CD14-positive monocyte (primary cell): Measurements from ENCODE around the gene LAT. TPM values are rescaled to one million over a fixed set of nuclear protein-coding genes. Genes with fewer than 3 reads are reported as not detected.

Source experiments
- DNase-seq, 3 donors: peaks; one replicate each; pipeline ENCODE4 v3.0.0-alpha.2; 2011 to 2022
- H2AFZ ChIP-seq: 2 replicates; pipeline ENCODE4 v1.6.0; 2012; ENCODE audit warnings: mild to moderate bottlenecking, low read depth, low read length, inconsistent platforms; ENCODE audit not compliant: insufficient read depth, poor library complexity, severe bottlenecking
- H3K27ac ChIP-seq, 2 donors: 1 replicate in 1 of 2; 2 replicates in 1 of 2; pipeline ENCODE4 v1.5.1; 2012 to 2013; ENCODE audit warnings: low read length in 2 of 2, control low read depth in 1 of 2, inconsistent platforms in 1 of 2, low read depth in 1 of 2, mild to moderate bottlenecking in 1 of 2
- H3K27me3 ChIP-seq, 2 donors: one replicate each; pipeline versions ENCODE4 v1.6.0 to v1.6.1; 2011 to 2013; ENCODE audit warnings: low read length in 2 of 2; ENCODE audit not compliant: control insufficient read depth in 2 of 2, insufficient read depth in 2 of 2
- H3K36me3 ChIP-seq, 2 donors: replicated peaks in 1 of 2; 1 replicate in 1 of 2; 2 replicates in 1 of 2; pipeline versions ENCODE4 v1.5.1 to v1.6.1; 2012 to 2013; ENCODE audit warnings: low read length in 2 of 2, control low read depth in 1 of 2, inconsistent platforms in 1 of 2, mild to moderate bottlenecking in 1 of 2; ENCODE audit not compliant: insufficient read depth in 2 of 2, control insufficient read depth in 1 of 2
- H3K4me1 ChIP-seq, 2 donors: 1 replicate in 1 of 2; 2 replicates in 1 of 2; pipeline versions ENCODE4 v1.5.1 to v1.6.1; 2012 to 2013; ENCODE audit warnings: low read length in 2 of 2, control low read depth in 1 of 2, inconsistent platforms in 1 of 2, mild to moderate bottlenecking in 1 of 2, moderate library complexity in 1 of 2; ENCODE audit not compliant: insufficient read depth in 2 of 2, control insufficient read depth in 1 of 2
- H3K4me2 ChIP-seq: replicated peaks from 2 replicates; pipeline ENCODE3; 2012; ENCODE audit warnings: low read length, moderate library complexity, mild to moderate bottlenecking; ENCODE audit not compliant: poor library complexity, severe bottlenecking; ENCODE audit errors: extremely low read depth
- H3K4me3 ChIP-seq, 3 experiments: fragments of 200-600 bp in 1 of 3; sonication (generic) in 1 of 3; replicated peaks in 1 of 3; 1 replicate in 2 of 3; 2 replicates in 1 of 3; pipeline ENCODE4 v1.5.1; 2011 to 2013; ENCODE audit warnings: low read length in 3 of 3, mild to moderate bottlenecking in 3 of 3, control low read depth in 2 of 3, low read depth in 2 of 3, inconsistent platforms in 1 of 3, moderate library complexity in 1 of 3
- H3K79me2 ChIP-seq: 2 replicates; pipeline ENCODE4 v1.6.0; 2012; ENCODE audit warnings: mild to moderate bottlenecking, control low read depth, inconsistent platforms, low read length, moderate library complexity; ENCODE audit not compliant: insufficient read depth
- H3K9ac ChIP-seq: 2 replicates; pipeline ENCODE4 v1.6.0; 2017; ENCODE audit warnings: low read length, mild to moderate bottlenecking; ENCODE audit not compliant: insufficient read depth, poor library complexity, severe bottlenecking
- H3K9me3 ChIP-seq, 2 donors: replicated peaks in 1 of 2; 1 replicate in 1 of 2; 2 replicates in 1 of 2; pipeline versions ENCODE4 v1.5.1 to v1.6.1; 2012 to 2013; ENCODE audit warnings: low read length in 2 of 2, control low read depth in 1 of 2; ENCODE audit not compliant: control insufficient read depth in 1 of 2, insufficient read depth in 1 of 2
- H4K20me1 ChIP-seq: 2 replicates; pipeline ENCODE4 v1.6.0; 2012; ENCODE audit warnings: mild to moderate bottlenecking, low read length, control low read depth, moderate library complexity; ENCODE audit not compliant: insufficient read depth
- H3K27ac Mint-ChIP-seq, 7 donors: one replicate each; pipeline ENCODE4 v1.8.0; 2020; ENCODE audit warnings: mild to moderate bottlenecking in 7 of 7, mixed read lengths in 7 of 7, moderate library complexity in 6 of 7, inconsistent platforms in 2 of 7
- H3K27me3 Mint-ChIP-seq, 3 donors: one replicate each; pipeline ENCODE4 v1.8.0; 2021 to 2022; ENCODE audit warnings: low read depth in 3 of 3, mild to moderate bottlenecking in 3 of 3, mixed read lengths in 3 of 3, moderate library complexity in 3 of 3, inconsistent platforms in 1 of 3
- H3K36me3 Mint-ChIP-seq, 2 donors: one replicate each; pipeline ENCODE4 v1.8.0; 2020; ENCODE audit warnings: mixed read lengths in 2 of 2, inconsistent platforms in 1 of 2, mild to moderate bottlenecking in 1 of 2
- H3K4me1 Mint-ChIP-seq: one replicate; pipeline ENCODE4 v1.8.0; 2020; ENCODE audit warnings: mild to moderate bottlenecking, mixed read lengths
- H3K4me3 Mint-ChIP-seq, 2 donors: one replicate each; pipeline ENCODE4 v1.8.0; 2020; ENCODE audit warnings: mild to moderate bottlenecking in 2 of 2, mixed read lengths in 2 of 2, moderate library complexity in 1 of 2
- H3K9me3 Mint-ChIP-seq, 7 donors: one replicate each; pipeline ENCODE4 v1.8.0; 2020 to 2022; ENCODE audit warnings: mixed read lengths in 7 of 7, mild to moderate bottlenecking in 6 of 7, moderate library complexity in 6 of 7, inconsistent platforms in 2 of 7
- CTCF ChIP-seq: fragments of 200-600 bp; IDR thresholded peaks from one replicate; pipeline ENCODE4 v1.8.0; 2022; ENCODE audit warnings: antibody characterized with exemption, mild to moderate bottlenecking
- WGBS: methylation state at CpG from one replicate; pipeline ENCODE4 v1.1.5; 2013; ENCODE audit warnings: missing lambda C conversion rate; ENCODE audit not compliant: insufficient coverage; 5-methylcytosine and 5-hydroxymethylcytosine counted together
- intact Hi-C, 2 donors: fragments of 100-400 bp; cut with micrococcal nuclease; formaldehyde crosslinking; loops; one replicate each; pipeline versions ENCODE4 v1.15.0 to v1.15.1; 2023
- polyA plus RNA-seq, 3 donors: library from polyadenylated mRNA; depleted of rRNA in 1 of 3; unstranded in 2 of 3; stranded (reverse) in 1 of 3; fragments of 300-500 nt in 2 of 3; fragments of >200 nt in 1 of 3; fragmentation: Illumina TruSeq in 2 of 3; gene quantifications; 1 replicate in 2 of 3; 2 replicates in 1 of 3; pipeline ENCODE4 v1.2.3, GENCODE V29; 2012 to 2021

The LAT gene
- polyA plus RNA-seq, 3 donors = 1.5 to 25.2 (median 1.9) TPM

DNA sequence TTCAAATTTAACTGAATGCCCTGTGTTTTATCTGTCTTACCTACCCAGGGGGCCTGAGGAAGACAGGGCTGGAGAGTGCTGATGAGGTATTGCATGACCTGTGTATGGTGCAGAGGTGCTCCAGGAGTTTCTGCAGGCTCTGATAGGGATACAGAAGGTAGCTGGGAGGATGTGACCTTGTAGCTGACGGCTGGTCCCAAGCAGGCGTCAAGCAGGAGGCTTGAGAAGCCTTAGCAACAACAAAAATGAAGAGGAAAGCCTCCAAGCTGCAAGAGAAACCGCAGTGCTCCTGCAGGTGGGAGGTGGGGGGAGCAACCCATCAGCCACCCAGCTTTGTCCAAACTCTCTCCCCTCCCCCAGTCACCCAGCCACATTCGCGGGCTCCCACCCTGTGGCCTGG lies 40.4 kb downstream of the LAT start:
- Histone ChIP-seq H2AFZ (no peak overlapping the region), H3K4me3 (no peak overlapping the region), H3K9ac (no peak overlapping the region), H3K9me3 (no peaks in the 10 kb centered on the region), H3K4me1 (peaks cover 0 to 5% of the 10 kb centered on the region in 2 donors), H3K4me2 (no peak overlapping the region), H3K79me2 (no peaks in the 10 kb centered on the region), H4K20me1 (no peaks in the 10 kb centered on the region), H3K36me3 (no peaks in the 10 kb centered on the region), H3K27me3 (no peaks in the 10 kb centered on the region), H3K27ac (no peak overlapping the region)
- no CpG with 5 or more reads among the region's 5 CpGs for WGBS
- no peak for TF ChIP-seq CTCF
- Mint-ChIP-seq H3K27me3 (peaks cover 6 to 8% (median 7%) of the 10 kb centered on the region in 3 donors), H3K9me3 (no peaks in the 10 kb centered on the region), H3K4me1 (peaks cover 9% of the 10 kb centered on the region), H3K27ac (no peak overlapping the region), H3K36me3 (no peaks in the 10 kb centered on the region), H3K4me3 (no peak overlapping the region)
- intact Hi-C loops = no loop called here
- no peak for DNase-seq

- Histone ChIP-seq H3K9me3 (no peaks in the 10 kb centered on the region), H3K27ac (no peak overlapping the region), H3K79me2 (no peaks in the 10 kb centered on the region), H3K4me1 (peaks cover 0 to 5% of the 10 kb centered on the region in 2 donors), H3K9ac (no peak overlapping the region), H3K36me3 (no peaks in the 10 kb centered on the region), H3K4me2 (no peak overlapping the region), H3K4me3 (no peak overlapping the region), H4K20me1 (no peaks in the 10 kb centered on the region), H3K27me3 (no peaks in the 10 kb centered on the region), H2AFZ (no peak overlapping the region)
- no peak overlapping the region for H3K4me3 Mint-ChIP-seq
- no peaks in the 10 kb centered on the region for H3K9me3 Mint-ChIP-seq
- no peak for TF ChIP-seq CTCF
- H3K4me1 Mint-ChIP-seq = peaks cover 9% of the 10 kb centered on the region
- DNase-seq = no peak
- H3K27ac Mint-ChIP-seq = no peak overlapping the region
- H3K36me3 Mint-ChIP-seq = no peaks in the 10 kb centered on the region
- H3K27me3 Mint-ChIP-seq = peaks cover 6 to 8% (median 7%) of the 10 kb centered on the region in 3 donors
- 100% methylated on average over 1 of the region's 4 CpGs for WGBS
- intact Hi-C loops = no loop called here
Observed at GRCh38 chr16:29025735-29026134, 40.9 kb downstream of the LAT start.
